GM12892 (cell line): ENCODE measurements around the gene MS4A8. TPM values are rescaled to one million over a fixed set of nuclear protein-coding genes. Genes with fewer than 3 reads are reported as not detected.
"Not testable (repeated sequence)": the region's sequence is repeated elsewhere in the genome, so short reads cannot be mapped to it uniquely, and the experiment has no call there.

Experiments
- DNase-seq: peaks from one replicate; pipeline ENCODE4 v3.0.0; 2011; ENCODE audit not compliant: insufficient read length
- FAIRE-seq: peaks from 2 replicates; lab custom pipeline; 2011; peaks lifted over from hg19 to GRCh38; lab: Jason Lieb, UNC
- POLR2A ChIP-seq: IDR thresholded peaks from 2 replicates; pipeline ENCODE4 v1.6.1; 2011; ENCODE audit warnings: low read depth, low read length, control low read depth
- POLR2AphosphoS5 ChIP-seq: IDR thresholded peaks from 2 replicates; pipeline ENCODE4 v1.6.1; 2011; ENCODE audit warnings: low read depth, low read length, control low read depth
- TAF1 ChIP-seq: IDR thresholded peaks from 2 replicates; pipeline ENCODE4 v1.6.1; 2011; ENCODE audit warnings: low read depth, mild to moderate bottlenecking, control low read depth, low read length, borderline replicate concordance
- polyA plus RNA-seq: library from polyadenylated mRNA; unstranded; fragments of >200 nt; gene quantifications from one replicate; pipeline ENCODE4 v1.2.1, GENCODE V29; 2012; ENCODE audit warnings: missing spikeins, inconsistent platforms; ENCODE audit not compliant: missing spikeins

MS4A8 gene
- not detected for polyA plus RNA-seq

- DNase-seq, result no peak
- TF ChIP-seq POLR2AphosphoS5 (no peak), POLR2A (no peak), TAF1 (no peak)
- FAIRE-seq, result peak; percentile 81
These were observed at the start of gene MS4A8 for GRCh38 chr11:60699284-60699691. MS4A8 (plus strand) TSS chr11:60699612; CDS start chr11:60700861, 1,249 bp downstream.

GRCh38 chr11:60657888-60658287, 41.5 kb upstream of the MS4A8 start:
- DNase-seq, result no peak
- TF ChIP-seq TAF1, result no peak
- FAIRE-seq, result peak; percentile 64

GRCh38 chr11:60658409-60658808, 41.0 kb upstream of the MS4A8 start:
- TF ChIP-seq TAF1, result no peak
- DNase-seq, result no peak
- FAIRE-seq, result no peak

GRCh38 chr11:60672255-60672654, 27.2 kb upstream of the MS4A8 start:
- no peak for TF ChIP-seq TAF1
- FAIRE-seq, result no peak
- no peak for DNase-seq

- not testable (repeated sequence) for FAIRE-seq, DNase-seq
These were observed 21.2 kb upstream of the MS4A8 start for GRCh38 chr11:60678231-60678630.

- FAIRE-seq, result no peak
- TF ChIP-seq POLR2AphosphoS5, result no peak
- TF ChIP-seq POLR2A, result no peak
- TF ChIP-seq TAF1, result no peak
- DNase-seq, result no peak
These were observed 19.5 kb upstream of the MS4A8 start for GRCh38 chr11:60679879-60680278.

GRCh38 chr11:60680455-60681119, 18.8 kb upstream of the MS4A8 start:
- FAIRE-seq (peak; percentile 64), DNase-seq (no peak)
- TF ChIP-seq TAF1 (no peak), POLR2AphosphoS5 (no peak), POLR2A (no peak)

GRCh38 chr11:60684541-60684848, 14.9 kb upstream of the MS4A8 start:
- peak; percentile 83 for FAIRE-seq
- DNase-seq, result not testable (repeated sequence)

- DNase-seq (no peak), FAIRE-seq (no peak)
- no peak for TF ChIP-seq TAF1
- no peak for TF ChIP-seq POLR2A
- no peak for TF ChIP-seq POLR2AphosphoS5
These were observed 7.8 kb upstream of the MS4A8 start for GRCh38 chr11:60691661-60692060.

GRCh38 chr11:60699936-60700335, 524 bp downstream of the MS4A8 start:
- DNase-seq, result no peak
- no peak for FAIRE-seq

GRCh38 chr11:60700689-60701468, 1.5 kb downstream of the MS4A8 start:
- no peak for TF ChIP-seq TAF1
- TF ChIP-seq POLR2A, result no peak
- TF ChIP-seq POLR2AphosphoS5, result no peak
- FAIRE-seq (peak; percentile 42), DNase-seq (no peak)

More at GRCh38 chr11:60699936-60700335, 524 bp downstream of the MS4A8 start:
- TF ChIP-seq TAF1 (no peak), POLR2A (no peak), POLR2AphosphoS5 (no peak)

GRCh38 chr11:60701469-60701818, 2.0 kb downstream of the MS4A8 start:
- no peak for TF ChIP-seq TAF1
- TF ChIP-seq POLR2A, result no peak
- TF ChIP-seq POLR2AphosphoS5, result no peak
- FAIRE-seq (no peak), DNase-seq (no peak)

GRCh38 chr11:60703374-60703773, 4.0 kb downstream of the MS4A8 start:
- no peak for FAIRE-seq
- no peak for DNase-seq
- TF ChIP-seq TAF1 (no peak), POLR2AphosphoS5 (no peak), POLR2A (no peak)
